Measurements from ENCODE around the gene SMLR1. TPM values are rescaled to one million over a fixed set of nuclear protein-coding genes. Genes with fewer than 3 reads are reported as not detected.

The SMLR1 gene
- total RNA-seq, 3 donors from 2014 or later (not counting 1 experiment from before 2014, with no cell fraction given), result not detected

GRCh38 chr6:130825772-130826441, 1.3 kb upstream of the SMLR1 start:
- 85% methylated on average over 3 of the region's 3 CpGs for WGBS (ENCODE audit: insufficient coverage)
- Mint-ChIP-seq H3K36me3 (no peaks in the 10 kb centered on the region), H3K4me3 (no peak overlapping the region), H3K27ac (no peak overlapping the region), H3K9me3 (no peaks in the 10 kb centered on the region), H3K4me1 (peaks cover 0 to 5% of the 10 kb centered on the region in 2 donors), H3K27me3 (ENCODE audit: low read depth in 2 of 2) (no peaks in the 10 kb centered on the region)
- Histone ChIP-seq H3K4me1 (ENCODE audit: control insufficient read depth, insufficient read depth, low read length) (no peaks in the 10 kb centered on the region), H3K4me3 (ENCODE audit: low read length) (no peak overlapping the region), H3K27me3 (ENCODE audit: control insufficient read depth, insufficient read depth, low read length) (no peaks in the 10 kb centered on the region), H3K36me3 (ENCODE audit: control insufficient read depth, insufficient read depth, low read length) (no peaks in the 10 kb centered on the region), H3K27ac (ENCODE audit: low read length) (no peak overlapping the region), H3K9me3 (ENCODE audit: control insufficient read depth, insufficient read depth, low read length) (no peaks in the 10 kb centered on the region)
- ATAC-seq, result peak in 1 of 3 donors; percentile 45
- TF ChIP-seq CTCF (IDR thresholded peaks at IDR 0.05), result no peak
- intact Hi-C loops (cut with micrococcal nuclease), result no loop called here
- no peak for DNase-seq

GRCh38 chr6:130826442-130827246, 562 bp upstream of the SMLR1 start:
- Histone ChIP-seq H3K36me3 (ENCODE audit: control insufficient read depth, insufficient read depth, low read length) (no peaks in the 10 kb centered on the region), H3K27ac (ENCODE audit: low read length) (no peak overlapping the region), H3K4me1 (ENCODE audit: control insufficient read depth, insufficient read depth, low read length) (no peaks in the 10 kb centered on the region), H3K9me3 (ENCODE audit: control insufficient read depth, insufficient read depth, low read length) (no peaks in the 10 kb centered on the region), H3K27me3 (ENCODE audit: control insufficient read depth, insufficient read depth, low read length) (no peaks in the 10 kb centered on the region), H3K4me3 (ENCODE audit: low read length) (no peak overlapping the region)
- Mint-ChIP-seq H3K27me3 (ENCODE audit: low read depth in 2 of 2) (no peaks in the 10 kb centered on the region), H3K27ac (no peak overlapping the region), H3K4me3 (no peak overlapping the region), H3K36me3 (no peaks in the 10 kb centered on the region), H3K9me3 (no peaks in the 10 kb centered on the region), H3K4me1 (peaks cover 0 to 5% of the 10 kb centered on the region in 2 donors)
- intact Hi-C loops (cut with micrococcal nuclease), result no loop called here
- TF ChIP-seq CTCF (IDR thresholded peaks at IDR 0.05), result no peak
- ATAC-seq (no peak), DNase-seq (no peak)
- 94% methylated on average over 4 of the region's 4 CpGs for WGBS (ENCODE audit: insufficient coverage)

GRCh38 chr6:130829333-130829910, 2.2 kb downstream of the SMLR1 start:
- Histone ChIP-seq H3K27ac (ENCODE audit: low read length) (no peak overlapping the region), H3K4me3 (ENCODE audit: low read length) (no peak overlapping the region), H3K36me3 (ENCODE audit: control insufficient read depth, insufficient read depth, low read length) (no peaks in the 10 kb centered on the region), H3K27me3 (ENCODE audit: control insufficient read depth, insufficient read depth, low read length) (no peaks in the 10 kb centered on the region), H3K4me1 (ENCODE audit: control insufficient read depth, insufficient read depth, low read length) (no peaks in the 10 kb centered on the region), H3K9me3 (ENCODE audit: control insufficient read depth, insufficient read depth, low read length) (no peaks in the 10 kb centered on the region)
- no peaks in the 10 kb centered on the region for H3K27me3 Mint-ChIP-seq (ENCODE audit: low read depth in 2 of 2)
- intact Hi-C loops (cut with micrococcal nuclease), result no loop called here
- H3K4me1 Mint-ChIP-seq, result peaks cover 0 to 5% of the 10 kb centered on the region in 2 donors
- H3K4me3 Mint-ChIP-seq, result no peak overlapping the region
- 52% methylated on average over 4 of the region's 4 CpGs for WGBS (ENCODE audit: insufficient coverage)
- H3K27ac Mint-ChIP-seq, result no peak overlapping the region
- DNase-seq (no peak), ATAC-seq (no peak)
- H3K36me3 Mint-ChIP-seq, result no peaks in the 10 kb centered on the region
- TF ChIP-seq CTCF (IDR thresholded peaks at IDR 0.05), result no peak
- H3K9me3 Mint-ChIP-seq, result no peaks in the 10 kb centered on the region

Measured in natural killer cell (primary cell).